Stimulated activated CD8-positive, alpha-beta memory T cell treated with anti-CD3 and anti-CD28 coated beads, Interleukin-12 subunit alpha, Interleukin-12 subunit beta, amount 100 ng/mL, for 1 hour (primary cell): ENCODE data around the gene AIPL1.

Source experiments
- DNase-seq: peaks from one replicate; pipeline ENCODE4 v3.0.0-alpha.2; 2020; ENCODE audit warnings: low read depth

AIPL1 gene

DNA sequence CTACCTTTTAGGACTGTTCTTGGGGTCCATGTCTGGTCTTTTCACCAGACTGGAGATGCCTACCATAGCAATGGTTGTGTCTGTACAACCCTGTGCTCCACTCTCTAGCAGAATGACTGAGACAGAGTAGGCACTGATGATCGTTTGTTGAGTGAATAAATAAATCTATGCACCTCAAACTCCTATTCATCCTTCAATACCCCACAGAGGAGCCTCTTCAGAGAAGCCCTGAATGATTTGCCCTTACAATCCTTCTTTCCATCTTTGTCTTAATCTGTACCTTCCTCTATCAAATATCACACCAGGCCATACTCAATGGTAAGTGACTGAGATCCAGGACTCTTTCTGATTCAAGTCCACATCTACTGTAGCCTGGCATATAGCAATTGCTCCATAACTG is 32.6 kb upstream of the AIPL1 start:
- DNase-seq = no peak

DNA sequence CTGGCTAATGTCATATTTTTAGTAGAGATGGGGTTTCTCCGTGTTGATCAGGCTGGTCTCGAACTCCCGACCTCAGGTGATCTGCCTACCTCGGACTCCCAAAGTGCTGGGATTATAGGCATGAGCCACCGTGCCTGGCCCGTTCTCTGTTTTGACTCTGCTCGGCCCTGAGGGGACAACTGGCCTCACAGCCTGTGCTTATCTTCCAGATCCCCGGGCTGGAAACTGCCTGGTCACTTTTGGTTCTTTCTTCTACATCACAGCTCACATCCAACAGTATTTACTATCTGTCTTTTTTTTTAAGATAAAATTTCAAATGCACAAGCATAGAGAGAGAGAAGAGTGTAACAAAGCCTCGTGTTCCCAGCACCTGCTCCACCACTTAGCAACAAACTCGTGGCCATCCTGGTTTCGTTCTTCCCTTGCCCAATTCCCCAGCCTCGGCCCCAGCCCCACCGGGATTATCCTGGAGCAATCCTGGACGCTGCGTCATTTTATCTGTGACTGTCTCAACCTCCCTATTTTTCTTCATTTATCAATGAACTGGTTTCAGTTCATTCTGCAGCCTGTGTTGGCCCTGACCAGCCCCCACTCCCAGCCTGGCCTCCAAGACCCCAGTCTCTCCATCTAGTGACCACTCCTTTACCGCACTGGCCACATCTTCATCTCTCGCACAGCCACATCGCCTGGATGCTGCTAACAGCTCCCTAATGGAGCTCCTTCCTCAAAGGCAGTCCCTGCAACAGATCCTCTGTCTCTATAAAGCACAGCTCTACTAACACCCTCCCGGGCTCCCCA is 30.5 kb upstream of the AIPL1 start:
- no peak for DNase-seq

DNA sequence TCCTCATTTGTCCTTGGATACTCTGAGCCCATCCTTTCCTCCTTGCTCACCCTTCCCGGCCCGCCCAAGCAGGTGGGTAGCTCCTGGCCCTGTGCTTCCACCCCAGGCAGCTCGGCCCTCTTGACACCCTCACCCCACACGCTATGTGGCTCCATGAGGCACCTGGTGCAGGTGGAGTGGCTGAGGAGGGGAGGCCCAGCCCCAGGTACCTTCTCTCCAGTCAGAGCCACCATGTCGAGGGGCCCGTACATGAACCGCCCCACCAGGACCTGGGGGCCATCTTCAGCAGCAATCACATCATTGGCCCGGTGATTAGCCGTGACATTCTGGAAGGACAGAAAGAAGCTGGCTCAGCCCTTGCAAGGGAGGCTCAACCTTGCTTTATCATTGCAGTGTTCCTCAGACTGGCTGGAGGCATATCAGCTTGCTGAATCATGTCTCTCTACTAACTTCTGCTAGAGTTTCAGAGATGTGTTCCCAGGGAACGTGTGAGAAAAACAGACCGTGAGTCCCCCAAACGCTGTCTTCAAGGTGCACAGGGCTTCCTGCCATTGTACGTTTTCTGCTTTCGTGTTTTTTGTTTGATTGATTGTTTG is 29.6 kb upstream of the AIPL1 start:
- no peak for DNase-seq

DNA sequence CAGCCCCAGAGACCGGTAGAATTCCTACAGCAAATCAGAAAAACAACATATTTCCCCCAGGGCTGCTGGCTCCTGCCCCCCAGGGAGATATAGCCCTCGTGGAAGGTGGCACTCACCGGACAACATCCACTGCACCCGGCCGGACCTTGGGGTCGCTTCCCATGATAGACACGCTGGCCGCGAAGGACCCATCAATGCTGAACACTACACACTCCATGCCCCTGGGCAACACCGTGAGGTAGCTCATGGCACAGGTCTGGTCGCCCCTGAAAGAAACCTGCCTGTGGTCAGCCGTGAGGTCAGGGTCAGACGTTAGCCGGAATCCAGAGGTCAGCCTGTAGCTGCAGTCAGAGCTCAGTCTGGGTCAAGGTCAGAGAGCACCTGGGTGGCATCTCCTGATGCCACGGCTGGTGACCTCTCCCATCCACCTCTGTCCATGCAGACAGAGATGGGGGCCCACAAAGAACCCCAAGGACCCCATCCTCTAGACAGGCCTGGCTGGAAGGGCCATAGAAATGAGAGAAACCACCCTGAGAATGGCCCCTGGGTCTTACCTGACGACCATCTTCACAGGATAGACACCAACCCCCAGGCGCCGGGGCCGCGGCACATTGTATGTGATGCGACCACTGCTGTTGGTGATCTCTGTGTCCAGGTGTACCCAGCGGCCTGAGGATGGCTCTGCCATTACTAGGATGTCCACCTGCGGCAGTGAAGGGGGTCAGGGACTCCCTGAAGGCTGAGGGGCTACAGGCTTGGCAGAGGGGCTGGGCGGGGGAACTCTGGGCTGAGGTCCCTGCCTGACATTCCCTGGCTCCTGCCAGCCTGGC is 28.9 kb upstream of the AIPL1 start:
- DNase-seq = no peak

DNA sequence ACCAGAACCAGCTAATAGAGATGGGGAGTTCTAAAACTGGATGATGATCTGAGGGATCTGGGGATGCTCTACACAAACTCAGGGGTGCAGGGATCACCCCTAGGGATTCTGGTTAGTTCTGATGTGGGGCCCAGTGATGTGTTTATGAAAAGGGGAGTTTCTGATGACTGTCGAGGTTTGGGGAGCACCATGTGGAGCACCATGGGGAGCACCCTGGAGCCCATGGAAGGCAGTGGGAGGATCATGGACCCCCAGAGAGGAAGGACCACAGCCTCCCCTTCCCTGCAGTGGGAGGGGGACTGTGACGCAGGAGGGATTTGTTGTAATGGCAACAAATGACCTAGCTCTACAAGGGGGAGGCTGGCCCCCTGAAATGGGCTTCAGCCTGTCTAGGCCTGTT is 27.8 kb upstream of the AIPL1 start:
- no peak for DNase-seq

DNA sequence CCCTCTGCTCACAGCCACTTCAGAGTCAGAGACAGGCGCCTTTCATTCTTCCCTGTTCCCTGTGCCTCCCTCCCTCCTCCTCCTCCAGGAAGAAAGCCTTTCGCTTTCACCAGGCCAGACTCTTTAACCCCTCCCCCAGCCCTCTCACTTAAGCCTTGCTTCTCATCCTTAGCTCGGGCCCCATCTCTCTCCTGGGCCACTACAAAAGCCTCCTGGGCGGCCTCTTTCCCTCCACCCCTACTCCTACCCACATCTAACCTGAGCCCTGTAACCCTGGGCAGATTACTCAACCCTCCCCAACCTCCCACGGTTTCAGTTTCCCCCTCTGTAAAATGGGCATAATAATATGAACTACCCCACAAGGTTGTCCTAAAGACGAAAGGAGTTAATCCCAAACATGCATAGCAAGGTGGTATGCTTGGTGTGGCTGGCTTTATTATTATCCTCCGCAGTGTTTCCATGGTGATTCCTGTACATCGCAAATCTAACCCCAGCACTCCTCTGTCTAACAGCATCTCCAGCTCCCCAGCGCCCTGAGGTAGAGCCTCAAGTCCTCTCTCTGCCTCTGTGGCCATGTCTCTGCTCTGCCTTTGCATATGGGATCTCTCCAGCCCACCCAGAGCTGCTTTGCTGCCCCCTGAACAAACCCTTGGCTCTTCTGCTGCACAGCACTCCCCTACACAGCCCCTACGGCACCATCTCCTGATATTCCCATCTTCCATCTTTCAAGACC is 27.0 kb upstream of the AIPL1 start:
- no peak for DNase-seq

DNA sequence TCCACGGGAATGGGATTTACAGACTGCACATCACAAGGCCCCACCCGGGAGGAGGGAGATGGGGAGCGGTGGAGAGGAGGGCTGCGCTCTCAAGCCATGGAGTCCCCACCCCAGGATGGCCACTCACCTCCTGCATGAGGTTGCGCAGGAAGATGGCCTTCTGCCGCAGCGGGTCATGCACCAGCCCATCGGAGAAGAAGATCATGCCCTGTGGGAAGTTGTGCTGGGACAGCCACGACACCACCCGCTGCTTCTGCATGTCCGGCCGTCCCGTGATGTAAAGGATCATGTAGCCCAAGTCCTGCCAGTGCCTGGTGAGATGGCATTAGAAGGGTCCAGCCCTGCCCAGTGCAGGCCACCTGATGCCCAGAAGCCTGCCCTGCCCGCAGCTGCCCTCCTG is 26.3 kb upstream of the AIPL1 start:
- no peak for DNase-seq

DNA sequence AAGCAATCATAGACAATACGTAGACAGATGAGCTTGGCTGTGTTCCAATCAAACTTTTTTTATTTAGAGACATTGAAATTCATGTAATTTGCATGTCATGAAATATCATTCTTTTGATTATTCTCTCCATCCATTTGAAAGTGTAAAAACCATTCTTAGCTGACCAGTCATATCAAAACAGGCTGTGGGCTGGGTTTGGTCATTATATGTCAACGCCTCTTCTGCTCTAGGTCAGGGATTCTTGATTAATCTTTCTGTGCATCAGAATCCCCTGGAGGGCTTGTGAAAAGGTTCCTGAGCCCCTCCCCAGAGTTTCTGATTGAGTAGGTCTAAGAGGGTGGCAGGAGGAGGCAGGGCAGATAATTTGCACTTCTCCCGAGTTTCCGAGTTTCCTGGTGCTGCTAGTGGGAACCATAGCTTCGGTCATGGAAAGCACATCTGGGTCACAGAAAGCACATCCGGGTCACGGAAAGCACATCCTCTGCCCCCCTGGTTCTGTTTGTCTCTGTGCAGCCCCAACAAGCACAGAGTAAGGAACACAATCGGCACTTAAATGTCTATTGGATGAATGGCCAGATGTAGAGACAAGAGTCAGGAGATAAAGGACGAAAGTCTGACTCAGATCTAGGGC is 25.7 kb upstream of the AIPL1 start:
- no peak for DNase-seq

DNA sequence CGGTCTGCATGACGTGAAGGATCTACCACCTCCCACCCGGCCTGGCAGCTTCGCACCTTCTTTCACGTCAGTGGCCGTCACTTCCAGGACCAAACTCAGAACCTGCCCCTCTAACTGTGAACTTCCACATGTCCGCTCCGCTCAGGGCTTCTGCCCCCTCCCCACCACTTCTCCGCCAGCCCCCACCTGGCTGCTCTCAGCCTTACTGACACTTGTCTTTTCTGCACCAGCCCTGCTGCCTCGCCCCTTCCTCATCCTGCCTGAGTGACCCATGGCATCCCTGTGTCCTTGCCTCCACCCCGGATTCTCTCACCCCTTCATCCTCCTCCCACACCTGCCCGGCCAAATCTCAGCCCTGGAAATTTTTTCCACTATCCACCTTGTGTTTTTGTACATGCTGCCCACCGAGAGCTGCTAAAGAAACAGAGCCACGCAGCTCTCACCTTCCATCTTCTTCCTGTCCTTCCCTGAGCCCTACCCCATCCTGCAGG is 23.6 kb upstream of the AIPL1 start:
- DNase-seq = no peak

DNA sequence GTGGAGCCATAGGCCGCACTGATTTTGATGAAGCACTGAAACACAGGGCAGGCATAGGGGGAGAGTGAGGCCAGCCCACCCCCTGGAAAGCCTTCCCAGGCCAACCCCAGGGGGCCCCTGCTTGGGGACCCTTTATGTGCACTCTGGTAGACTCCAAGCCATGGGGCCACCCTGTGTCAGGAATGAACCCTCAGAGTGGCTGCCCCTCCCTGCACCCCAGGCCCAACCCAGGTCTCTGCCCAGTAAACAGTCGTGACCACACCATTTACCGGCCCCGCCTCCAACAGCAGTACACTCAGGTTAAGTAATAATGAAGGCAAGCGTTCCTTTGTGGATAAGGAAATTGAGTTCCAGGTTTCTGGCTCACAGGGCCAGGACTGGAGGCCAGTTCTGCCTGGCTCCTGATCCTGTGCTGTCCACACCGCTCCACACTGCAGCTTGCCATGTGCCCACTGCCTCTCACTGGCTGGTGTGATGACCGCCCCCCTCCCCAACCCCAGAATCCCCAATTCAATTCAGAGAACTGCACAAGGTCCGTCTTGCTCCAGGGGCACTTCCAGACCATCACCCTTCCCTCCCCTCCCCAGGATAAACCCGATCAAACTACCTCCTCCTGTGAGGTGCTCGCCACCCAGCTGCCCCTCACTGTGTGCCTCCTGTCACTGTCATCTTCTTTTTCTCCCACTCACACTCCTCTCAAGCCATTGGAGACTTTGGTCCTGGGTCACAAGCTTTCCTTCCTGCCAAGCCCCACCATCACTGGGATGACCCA is 23.0 kb upstream of the AIPL1 start:
- no peak for DNase-seq

DNA sequence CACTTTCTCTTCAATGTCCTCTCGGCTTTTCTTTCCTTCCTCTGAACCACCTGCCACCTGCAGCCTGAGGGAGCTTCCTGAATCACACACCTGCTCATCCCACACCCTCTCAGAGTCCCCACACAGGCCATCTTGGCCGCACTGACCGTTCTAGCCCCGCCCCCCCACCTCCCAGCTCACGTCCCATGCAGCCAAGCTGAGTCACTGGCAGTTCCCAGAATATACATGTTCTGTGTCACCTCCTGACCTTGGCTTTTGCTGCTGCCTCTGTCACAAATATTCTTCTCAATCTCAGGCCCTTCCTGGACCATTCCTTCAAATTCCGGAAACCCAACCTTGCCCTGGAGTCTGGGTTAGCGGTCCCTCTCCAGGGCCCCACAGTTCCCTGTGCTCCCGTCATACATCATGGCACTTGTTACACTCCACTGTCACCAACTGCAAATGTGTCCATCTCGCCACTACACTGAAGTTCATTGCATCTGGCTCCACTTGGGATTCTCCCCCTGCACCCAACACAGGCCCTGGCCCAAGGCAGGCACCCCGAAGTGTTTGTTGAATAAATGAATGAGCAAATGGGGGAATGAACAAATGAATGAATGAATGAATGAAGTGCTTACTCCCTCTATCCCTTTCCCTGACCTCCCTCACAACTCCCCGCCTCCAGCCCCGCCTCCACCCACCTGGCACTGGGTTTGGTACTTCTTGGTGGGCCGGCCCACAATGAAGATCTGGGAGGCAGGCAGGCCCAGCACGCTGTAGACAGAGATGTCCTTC is 22.2 kb upstream of the AIPL1 start:
- no peak for DNase-seq

DNA sequence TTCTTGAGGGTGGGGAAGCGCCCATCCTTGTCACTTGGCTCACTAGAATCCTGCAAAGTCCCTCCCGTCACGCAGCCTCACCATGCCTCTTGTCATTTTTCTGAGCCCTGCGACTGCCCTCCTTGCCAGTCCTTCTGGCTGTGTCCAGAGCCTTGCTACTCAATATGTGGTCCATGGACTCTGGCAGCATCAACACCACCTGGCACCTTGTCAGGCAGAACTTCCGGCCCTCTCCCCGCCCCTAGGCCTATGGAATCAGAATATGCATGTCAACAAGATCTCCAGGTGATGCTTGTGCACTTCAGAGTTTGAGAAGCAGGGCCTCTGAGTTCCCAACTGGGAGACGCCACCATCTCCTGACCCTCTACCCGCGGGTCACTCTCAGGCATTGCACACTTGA is 21.4 kb upstream of the AIPL1 start:
- no peak for DNase-seq

DNA sequence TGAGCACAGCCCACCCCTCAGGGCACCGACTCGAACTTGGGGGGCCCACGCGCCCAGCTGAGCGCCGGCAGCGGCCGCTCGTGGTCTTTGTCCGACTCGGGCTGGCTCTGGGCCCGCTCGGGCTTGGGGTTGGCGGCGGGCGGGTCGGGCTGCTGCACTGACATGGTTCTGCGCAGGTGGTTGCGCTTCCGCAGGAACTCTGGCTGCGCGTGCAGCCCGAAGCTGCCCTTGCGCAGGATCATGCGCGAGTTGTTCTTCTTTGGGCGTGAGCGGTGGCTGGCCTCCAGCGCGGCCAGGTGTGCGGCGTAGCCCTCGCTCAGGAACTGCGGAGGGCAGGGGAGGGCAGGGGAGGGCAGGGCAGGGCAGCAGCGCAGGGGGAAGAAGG is 20.4 kb upstream of the AIPL1 start:
- DNase-seq = no peak

DNA sequence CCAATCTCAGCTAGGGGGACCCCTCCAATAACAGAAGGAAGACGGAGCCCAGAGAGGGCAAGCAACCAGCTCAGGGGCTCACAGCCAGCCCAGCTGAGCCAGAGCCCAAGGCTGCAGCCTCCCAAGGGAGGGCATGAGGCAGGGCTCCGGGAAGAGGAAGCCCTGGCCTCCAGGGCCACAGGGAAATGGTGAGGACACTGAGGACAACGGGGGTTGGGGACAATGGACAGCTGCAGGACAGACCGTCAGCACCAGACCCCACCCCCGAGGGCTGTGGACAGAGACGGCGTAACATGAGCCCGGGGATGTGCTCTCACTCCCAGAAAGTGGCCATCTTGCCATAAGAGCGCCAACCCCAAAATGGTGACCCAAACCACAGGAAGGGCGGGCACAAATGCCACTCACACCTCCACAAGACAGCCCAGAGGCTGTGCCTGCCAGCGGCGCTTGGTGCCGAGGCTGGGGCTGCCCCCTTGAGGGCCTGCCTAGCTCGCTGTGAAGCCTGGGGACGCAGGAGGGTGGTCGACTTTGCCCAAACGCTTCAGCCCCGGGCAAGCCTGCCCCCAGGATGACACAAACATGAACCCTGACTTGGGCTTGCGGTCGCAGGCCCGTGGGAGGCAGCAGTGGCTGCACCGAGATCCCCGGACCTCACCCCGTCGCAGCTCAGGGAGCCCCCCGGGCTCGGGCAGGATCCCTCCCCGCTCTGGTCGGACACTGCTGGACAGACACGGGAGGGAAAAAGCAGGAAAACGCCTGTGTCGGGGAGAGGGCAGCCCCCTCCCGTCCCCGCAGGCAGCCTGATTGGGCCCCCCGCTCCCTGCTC is 19.8 kb upstream of the AIPL1 start:
- DNase-seq = no peak

DNA sequence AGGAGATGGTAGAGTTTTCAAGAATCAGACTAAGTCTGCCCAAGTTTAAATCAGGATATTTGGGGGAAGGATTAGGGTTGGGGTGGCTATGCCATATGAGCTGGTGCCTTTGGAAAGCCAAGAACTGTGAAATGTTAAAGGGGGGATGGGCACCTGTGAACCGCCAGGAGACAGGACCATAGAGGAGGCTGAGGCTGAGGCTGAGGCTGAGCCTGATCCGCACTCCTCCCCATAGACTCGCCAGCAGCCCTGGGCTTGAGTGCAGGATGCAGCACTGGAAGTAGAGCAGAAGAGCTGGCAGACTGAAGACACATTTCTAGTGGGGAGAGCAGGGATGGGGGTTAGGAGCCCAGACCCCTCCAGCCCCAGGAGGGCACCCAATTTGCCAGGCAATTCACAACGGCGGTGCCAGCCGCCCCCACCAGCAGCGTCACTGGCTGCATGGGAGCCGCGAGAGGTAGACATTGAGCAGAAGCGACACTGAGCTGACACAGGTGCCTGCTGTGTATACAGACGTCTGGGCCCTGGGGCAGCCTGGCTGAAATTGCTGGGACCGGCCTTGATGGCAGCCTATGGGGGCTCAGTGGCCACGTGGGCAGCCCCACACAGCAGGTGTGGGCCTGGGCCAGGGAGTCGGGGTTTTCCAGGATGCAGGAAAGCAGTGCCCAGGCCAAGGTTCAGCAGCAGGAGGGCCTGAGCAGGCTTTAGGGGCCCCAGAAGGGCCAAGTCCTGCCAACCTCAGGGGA is 18.5 kb upstream of the AIPL1 start:
- no peak for DNase-seq

DNA sequence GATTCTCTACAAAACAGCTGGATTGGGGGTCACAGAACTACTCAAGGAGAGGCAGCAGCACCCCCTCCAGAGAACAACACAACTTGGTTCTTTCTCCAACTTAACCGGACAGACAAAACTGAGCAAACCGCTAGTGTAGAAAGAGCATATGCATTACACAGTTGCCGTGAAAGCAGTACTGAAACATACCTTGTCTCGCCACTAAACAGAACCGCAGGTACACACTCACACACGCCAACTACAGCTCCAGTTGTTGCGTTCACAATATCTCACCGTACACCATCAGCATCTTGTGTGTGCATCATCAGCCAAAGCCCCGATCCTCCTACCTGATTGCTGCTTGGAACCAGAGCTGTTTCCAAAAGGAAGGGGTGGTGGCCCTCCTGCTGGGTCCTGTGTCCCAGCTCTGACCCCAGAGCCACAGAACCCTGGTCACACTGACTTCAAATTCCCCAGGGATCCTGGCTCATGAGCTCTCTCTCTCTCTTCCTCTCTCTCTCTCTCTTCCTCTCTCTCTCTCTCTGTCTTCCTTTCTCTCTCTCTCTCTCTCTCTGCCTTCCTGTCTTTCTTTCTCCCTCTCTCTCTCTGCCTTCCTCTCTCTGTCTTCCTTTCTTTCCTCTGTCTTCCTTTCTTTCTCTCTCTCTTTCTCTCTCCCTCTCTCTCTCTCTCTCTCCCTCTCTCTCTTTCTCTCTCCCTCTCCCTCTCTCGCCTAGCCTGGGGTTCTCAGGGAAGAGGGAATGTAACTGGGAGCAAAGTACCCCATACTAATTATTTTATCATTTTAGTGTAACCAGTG is 17.7 kb upstream of the AIPL1 start:
- DNase-seq = no peak

DNA sequence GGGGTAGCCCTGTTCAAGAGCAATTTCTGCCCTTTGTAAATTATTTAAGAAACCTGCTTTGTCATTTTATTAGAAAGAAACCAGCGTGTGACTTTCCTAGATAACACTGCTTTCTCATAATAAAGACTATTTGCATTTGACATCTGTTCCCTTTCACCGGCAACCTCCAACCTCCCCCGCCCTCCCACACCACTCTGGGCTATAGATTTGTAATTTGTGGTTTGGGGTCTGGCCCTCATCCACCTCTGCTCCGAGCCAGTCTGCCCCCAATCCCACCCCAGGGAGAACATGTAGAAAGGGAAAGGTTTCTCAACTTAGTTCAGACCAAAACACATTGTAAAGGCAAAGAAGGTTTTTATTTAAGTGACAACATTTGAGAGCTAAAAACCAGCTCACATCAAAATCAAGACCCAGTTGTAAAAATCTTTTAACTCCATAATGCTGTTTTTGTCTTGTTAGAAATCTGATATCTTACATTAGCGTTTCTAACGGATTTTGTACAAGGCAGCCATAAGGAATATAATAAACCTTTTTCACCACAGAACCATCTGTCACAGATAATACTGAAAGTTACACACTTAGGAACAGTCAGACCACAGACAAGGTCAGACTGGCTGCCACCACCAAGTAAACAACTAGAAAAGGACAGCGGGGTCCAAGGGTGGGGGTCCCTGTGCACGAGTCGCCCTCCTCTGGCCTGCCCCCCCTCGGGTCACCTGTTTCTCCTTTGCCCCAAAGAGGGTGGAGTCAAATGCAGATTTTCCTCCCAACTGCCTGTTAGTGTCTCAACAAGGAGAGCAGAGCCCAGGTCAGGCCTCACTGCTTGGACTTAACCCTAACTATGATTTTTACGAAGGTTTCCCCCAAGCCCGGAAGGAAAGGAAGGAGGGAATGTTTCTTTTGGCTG is 16.3 kb upstream of the AIPL1 start:
- no peak for DNase-seq
